ENCODE results near the gene LRCH1.
A peak's percentile ranks its signal among the peaks of the same experiment; 100 is the strongest.

Gene LRCH1

DNA sequence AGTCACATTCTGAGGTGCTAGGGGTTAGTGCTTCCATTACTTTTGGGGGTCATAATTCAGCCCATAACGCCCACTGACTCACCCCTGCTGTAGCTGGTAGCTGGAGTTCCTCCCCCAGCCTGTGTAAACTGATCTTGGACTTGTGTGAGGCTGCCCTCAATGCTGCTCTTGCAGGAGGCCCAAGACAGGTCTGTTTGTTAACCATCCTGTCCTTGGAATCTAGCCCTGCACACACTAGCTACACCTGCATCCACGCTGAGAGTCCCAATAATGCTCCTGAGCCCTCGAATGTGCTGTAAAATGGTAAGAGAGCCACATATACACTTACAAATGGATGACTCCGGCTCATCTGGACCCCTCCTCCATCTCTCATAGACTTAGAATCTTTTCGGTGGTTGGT lies 9.6 kb downstream of the LRCH1 start:
- no peak for DNase-seq

DNA sequence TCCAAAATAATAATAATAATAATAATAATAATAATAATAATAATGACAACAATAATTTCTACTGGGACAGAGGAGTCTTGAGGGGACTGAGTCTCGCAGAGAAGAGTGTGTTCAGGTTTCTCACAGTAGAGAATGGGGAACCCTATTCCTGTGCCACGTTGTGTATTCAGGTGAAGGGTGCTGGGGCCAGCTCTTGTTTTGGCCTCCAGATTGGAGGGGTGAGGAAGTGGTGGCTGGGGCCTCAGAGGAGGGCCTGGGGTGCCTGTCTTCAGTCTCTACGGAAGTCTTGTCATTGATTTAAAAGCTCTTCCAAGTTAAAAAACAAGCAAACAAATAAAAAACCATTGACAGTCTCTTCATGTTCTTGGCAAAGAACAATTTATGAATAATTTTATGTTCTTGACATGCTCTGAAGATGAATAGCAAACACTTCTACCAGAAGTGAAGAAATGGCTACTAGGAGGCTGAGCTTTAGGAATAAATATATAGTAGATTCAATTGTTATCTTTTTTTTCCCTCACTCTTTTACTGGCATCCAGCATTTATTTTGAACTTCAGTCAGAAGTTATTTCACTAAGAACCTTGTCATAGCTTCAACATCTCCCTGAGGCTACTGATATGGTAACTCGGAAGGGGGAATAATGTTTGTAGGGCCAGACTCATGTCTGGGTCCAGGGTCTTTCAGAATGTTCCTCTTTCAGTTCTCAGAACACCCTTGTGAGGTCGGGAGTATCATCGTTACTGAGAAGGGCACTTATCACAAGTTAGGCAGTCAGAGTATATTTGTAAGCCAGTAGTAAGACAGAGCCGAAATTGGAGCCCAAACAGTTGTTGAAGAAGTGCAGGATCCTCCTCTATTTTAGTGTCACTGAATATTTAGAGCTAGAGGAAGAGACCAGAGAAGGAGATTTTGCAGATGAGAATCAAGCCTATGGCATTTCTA lies 13.1 kb downstream of the LRCH1 start:
- DNase-seq, result no peak

DNA sequence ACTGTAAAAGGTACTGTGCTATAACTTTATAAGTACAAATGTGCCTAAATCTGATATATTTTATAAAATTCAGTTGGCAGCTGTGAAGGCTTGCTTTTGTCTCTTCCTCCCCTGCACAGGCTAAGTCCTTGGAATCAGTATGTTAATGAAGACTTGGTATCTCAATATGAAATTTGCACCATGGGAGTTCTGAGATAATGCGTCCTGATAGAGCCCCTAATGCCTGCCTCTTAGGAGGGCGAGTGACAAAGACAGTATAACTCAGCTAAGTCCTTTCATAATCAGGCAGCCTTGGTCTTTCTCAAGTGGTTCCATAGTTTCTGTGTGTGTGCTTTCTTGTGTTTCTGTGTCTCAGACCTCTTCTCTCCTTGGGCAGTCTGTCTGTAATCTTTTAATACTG lies 14.7 kb downstream of the LRCH1 start:
- no peak for DNase-seq

DNA sequence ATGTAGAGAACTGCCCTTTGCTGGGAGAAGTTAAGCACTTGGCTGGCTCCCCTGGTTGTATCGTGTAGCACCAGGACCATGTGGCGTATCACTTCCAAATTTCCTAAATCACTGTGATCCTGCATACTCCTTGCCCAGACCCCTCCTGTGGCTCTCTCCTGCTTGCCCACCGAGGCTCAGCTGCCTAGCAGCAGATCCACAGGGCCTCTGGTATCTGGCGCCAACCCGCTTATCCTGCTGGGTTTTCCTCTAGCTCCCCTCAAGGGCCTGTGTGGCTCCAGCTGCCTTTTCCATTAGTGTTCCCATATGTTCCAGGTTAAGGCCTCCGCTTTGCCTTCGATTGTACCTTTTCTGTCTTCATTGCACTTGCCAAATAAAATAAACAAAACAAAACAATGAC lies 16.5 kb downstream of the LRCH1 start:
- no peak for DNase-seq

DNA sequence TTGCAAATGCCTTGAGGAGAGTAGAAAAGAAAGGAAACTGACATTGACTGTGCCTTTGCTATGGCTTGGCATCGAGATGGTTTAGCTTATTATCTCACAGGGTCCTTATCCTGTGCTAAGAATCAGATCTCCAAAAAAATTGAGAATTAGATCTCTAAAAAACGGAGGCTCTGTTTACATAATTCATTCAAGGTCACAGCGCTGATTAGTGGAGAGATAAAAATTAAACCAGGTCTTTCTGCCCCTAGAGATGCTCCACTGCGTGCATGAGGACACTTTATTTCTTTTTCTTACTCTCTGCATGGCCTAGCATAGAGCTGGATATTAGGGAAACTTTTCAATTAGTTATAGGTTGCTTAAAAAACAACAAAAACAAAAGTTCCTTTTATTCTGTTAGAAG lies 17.3 kb downstream of the LRCH1 start:
- no peak for DNase-seq

DNA sequence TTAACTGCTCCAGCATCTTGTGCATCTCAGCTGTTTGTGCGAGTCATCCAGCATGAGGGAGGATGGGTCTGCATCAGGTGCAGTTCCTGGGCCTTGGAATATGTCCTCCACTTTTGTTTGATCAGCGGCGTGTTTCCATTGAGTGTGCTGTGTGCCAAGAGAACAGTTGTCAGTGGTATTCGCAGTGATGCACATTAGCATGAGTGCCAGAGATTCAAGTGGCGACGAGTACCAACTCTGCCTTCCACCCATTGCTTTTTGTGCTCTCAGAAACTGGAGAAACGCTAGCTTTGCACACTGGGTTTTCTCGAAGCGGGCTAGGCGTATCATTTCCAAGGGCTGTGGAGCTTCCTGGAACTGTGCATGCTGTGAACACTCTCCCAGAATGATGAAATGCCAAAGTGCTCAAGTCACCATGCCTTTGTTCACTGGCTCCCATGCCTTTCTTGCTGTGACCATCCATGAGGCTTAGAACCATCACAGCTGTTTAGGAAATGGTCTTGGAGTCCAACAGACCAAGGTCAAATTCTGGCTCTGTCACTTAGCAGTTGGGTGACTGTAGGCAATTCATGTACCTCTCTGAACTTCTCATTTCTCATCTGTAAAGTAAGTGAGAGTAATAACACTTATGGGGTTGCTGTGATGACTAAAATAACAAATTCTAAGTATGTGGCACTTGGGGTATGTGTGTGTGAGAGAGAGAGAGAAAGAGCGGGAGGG lies 18.4 kb downstream of the LRCH1 start:
- no peak for DNase-seq

DNA sequence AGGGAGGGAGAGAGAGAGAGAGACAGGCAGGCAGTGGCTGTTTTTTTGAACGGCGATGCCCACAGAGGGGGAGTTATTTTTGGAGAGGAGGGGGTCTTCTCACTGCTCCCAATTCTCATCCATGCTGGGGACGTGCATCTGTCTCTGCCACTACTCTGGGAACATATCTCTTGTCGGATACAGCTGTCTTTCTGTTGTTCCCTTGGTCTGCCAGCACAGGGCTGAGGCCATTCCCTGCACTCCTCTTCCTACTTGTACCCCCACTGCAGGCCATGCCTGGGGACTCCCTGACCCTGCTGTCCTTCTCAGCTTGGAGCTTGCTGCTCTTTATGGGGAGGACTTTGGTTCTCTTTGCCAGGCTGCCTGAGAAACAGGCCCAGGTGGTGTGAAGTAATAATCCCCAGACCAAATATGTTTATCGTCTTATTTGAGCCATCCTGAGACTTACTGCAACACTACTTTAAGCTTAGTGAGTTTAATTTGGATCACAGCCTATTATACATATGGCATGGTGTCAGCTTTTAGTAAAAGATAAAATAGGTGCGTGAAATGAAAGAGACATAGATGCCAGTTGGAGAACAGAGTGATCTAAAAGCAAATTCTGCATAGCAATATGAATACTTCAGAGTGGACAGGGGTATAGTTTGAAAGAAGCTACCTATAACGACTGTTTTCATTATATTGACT lies 19.1 kb downstream of the LRCH1 start:
- no peak for DNase-seq

DNA sequence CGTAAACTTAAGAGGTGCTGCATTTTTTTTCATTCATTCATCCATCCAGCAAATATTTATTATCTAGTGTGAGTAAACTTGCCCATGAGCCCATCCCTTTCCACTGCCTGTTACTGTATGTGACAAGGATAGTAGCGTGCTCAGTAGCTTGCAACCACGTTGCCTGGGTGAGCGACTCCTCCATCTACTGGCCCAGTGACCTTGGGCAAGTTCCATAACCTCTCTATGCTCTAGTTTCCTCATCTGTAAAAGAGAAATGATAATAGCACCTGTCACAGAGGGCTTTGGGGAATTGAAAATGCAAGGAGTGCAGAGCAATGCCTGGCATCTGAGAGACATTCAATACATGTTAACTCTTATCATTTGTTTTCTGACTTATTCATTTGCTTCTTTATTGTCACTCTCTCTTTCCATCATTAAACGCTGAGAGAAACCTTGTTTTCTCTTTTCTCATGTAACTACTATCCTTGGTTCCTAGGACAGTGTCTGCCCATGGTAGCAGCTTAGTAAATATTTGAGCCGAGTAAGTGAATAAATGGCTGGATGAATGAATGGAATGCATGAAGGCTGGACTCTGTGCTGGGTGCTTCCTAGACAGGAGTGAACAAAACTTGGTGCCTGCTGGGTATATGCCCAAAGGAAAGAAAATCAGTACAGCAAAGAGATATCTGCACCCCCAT lies 19.9 kb downstream of the LRCH1 start:
- DNase-seq, result no peak

DNA sequence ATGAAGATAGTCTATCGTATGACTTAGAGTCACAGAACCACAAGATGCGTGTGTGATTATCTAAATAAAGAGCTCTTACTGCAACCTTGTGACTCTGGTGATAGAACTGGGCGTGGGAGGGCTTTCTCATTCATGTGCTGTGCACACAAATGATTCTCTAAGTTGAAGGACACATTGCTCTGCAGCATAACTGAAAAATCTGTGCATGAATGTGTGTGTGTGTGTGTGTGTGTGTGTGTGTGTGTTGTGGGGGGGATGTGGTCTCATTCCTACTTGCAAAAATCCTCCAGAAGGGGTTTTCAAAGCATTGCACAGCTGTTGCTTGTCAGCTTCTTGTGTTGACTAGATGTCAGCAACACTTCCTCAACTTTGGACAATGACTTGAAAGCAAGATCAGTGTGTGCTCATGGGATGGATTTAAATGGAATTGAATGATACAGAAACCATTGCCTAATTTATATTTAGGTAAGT lies 22.4 kb downstream of the LRCH1 start:
- DNase-seq, result no peak

DNA sequence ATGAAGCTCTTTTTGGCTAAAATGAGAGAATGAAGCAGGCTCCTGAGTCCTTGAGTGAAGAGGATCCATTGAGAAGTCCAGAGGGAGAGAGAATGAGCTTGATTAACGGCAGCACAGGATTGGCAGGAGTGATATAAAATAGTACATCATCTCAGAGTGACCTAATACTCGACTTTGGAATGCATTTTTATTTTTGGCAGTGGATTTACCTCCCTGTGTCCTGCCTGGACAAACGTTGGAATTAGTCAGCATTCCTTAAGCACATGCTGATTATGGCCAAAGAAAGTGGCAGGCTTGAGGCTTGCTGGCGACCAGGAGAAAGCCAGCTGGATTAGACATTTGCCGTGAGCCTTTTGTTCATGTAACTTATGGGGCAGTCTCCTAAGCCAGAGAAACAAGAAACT lies 22.9 kb downstream of the LRCH1 start:
- DNase-seq, result no peak

DNA sequence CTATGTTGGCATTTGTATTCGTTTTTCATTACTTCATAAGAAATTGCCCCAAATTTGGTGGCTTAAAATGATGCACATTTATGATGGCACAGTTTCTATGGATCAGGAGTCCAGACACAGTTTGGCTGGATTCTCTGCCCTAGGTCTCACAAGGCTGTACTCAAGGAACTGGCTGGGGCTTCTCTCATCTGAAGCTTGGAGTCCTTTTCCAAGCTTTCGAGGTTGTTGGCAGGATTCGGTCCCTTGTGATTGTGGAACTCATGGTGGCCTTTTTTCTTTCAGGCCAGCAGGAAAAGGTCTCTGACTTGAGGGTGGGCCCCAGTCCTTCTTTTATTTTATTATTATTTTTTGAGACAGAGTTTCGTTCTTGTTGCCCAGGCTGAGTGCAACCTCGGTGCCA lies 23.8 kb downstream of the LRCH1 start:
- no peak for DNase-seq

DNA sequence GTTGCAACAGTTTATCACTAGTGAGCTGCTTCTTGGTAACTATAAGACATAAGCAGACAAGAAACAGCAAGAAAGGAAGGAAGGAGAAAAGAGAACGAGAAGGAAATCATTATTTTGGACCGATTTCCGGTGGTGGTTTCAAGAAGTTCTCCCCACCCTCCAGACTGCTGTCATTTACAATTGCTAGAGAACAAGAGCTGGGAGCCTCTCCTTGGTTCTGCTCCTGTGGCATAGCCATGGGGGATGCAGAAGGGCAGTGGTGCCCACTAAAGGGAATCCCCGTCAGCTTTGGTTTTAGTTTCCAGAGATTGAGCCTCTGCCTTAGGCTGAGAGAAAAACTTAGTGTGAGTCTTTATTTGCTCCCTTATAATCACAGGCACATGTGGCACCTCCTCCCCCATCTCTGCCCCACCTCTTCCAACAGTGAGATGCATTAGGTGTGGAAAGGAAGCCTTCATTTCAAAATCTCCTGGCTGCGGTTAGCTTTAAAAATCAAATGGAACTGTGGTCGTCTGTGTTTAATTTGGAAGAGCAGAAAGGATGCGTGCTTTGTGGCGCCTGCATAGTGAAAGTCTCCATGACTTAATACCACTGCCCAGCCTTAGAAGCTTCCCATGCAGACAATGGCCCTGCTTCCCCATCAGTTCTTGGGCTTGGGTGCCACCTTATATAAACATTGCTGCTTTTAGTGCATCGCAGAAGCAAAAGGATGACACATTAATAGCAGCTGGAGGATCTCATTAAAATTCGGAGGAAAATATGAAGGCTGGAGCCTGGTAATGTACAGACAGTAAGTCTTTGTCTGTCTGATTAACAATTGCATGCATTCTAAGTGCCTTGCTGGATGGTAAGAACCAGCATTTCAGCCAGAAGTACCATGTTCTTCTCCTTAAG lies 25.0 kb downstream of the LRCH1 start:
- DNase-seq, result no peak

DNA sequence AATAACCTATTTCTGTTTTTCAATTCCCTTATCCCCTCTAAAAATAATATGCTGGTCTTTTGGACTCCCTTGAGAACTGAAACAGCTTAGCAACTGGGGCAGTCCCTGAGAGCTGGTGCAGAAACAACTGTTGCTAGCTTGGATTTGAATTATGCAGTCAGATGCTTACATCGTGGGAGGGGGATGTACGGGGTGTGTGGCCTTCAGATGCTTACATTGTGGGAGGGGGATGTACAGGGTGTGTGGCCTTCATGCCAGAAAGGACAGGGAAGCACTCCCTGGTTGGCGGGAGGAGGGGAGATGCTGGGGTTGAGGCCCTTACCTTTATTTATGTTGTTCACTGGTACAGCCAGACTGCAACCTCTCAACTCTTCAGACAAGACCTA lies 25.6 kb downstream of the LRCH1 start:
- no peak for DNase-seq

DNA sequence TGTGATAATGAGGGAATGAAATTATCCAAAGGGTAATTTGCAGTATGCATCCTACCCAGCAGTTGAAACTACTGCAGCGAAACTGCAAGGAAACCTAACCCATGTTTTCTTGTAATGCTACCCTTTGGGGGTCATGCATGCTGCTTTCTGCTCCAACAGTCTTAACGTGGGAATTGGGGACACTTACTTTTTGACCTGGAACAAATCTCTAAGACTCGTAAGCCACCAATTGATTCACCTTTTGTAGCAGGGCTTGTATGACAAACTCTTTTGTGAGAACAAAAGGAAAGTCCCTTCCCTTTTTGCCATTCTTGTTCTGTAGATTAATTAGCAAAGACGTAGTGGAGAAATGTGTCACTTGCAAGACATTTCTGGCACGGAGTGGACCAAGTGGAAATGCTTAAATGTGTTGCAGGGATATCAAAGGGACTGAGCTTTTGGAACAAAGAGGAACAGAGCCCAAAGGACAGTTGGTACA lies 27.4 kb downstream of the LRCH1 start:
- no peak for DNase-seq

DNA sequence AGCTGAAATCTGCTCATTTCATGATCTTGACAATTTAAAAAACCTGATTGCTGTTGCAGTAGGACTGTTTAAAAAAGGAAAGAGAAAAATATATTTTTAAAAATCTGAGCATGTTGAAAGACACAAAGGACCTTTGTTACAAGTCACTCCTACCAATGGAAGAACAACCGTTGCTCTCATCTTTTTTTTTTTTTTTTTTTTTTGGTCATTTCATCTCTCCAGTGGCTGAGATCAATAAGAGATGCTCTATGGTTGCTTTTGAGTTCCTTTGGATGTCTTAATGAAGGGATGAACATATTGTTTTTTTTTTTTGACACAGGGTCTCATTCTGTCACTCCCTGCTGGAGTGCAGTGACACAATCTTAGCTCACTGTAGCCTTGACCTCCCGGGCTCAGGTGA lies 29.2 kb downstream of the LRCH1 start:
- DNase-seq, result no peak

DNA sequence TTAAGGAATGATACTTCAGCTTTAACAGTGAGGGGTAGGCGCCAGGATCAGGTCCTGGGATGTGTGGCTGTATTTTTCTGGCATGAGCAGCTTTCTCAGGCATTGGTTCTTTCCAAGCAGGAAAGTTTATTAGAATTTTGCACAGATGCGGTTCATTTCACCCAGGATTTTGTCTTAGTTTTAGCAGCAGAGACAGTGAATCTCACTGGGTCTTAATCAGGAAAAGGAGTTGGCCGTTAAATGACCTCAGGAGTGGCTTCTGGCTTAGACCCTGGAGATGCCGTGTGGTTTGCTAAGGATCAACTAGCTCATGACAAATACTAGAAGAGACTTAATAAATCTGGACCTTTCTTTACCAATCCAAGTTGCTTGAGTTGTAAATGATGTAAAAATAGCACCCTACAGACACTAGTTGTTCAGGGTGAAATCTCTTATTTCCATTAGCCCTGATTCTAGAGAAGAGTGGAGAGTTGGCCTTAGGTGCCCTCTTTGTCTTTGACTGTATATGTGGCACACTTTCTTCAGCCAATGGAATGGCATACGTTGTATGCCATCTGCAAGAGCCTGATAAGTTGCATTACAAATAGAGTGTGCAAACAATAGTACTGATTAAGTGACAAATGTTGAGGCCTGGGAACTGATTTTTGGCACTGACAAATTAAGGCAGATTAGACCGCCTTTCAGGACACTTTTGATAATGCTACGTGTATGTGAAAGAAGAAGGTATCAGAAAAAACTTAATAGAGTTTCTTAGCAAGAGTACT lies 34.0 kb downstream of the LRCH1 start:
- no peak for DNase-seq

DNA sequence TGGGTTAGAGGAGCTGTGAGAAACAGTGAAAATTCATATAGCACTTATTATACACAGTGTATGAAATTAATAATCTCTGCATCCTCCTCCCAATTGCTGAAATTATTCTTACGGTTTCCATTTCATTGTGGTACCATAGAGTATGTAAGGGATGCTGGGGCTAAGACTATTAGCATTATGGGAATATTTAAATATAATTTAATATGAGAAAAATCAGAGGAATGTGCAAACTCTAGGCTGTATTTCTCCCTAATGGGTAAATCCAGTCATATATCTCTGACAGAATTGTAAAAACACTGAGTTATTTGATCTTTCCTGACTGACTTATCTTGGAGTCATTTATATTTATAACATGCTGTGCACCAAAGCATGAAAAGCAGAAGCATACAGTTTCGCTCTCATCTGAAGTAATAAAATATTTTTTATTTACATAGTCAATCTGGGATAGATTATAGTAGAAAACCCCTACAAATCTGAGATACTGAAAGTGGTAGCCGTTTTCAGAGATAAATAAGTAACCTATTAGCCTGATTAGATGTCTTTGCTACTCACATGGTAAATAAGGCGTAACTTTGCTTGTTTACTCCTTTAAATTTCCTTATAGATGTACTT lies 34.9 kb downstream of the LRCH1 start:
- DNase-seq, result no peak

DNA sequence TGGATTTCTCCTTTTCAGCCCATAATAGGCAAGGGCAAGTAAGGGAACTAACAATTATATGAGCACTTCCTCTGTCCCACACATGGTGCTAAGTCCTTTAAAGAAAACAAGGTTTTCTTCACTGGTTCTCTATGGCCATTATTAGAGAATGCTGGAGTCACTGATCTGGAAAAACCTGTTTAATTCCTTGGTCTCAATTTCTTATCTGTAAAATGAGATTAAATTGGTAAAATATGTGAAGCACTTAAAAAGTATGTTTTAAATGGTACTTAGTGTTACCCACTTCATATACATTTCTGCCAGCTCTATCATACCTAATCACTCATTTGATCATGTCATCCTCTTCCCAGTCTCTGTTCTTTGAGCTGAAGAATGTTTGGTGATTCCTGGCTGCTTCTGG lies 39.4 kb downstream of the LRCH1 start:
- no peak for DNase-seq

DNA sequence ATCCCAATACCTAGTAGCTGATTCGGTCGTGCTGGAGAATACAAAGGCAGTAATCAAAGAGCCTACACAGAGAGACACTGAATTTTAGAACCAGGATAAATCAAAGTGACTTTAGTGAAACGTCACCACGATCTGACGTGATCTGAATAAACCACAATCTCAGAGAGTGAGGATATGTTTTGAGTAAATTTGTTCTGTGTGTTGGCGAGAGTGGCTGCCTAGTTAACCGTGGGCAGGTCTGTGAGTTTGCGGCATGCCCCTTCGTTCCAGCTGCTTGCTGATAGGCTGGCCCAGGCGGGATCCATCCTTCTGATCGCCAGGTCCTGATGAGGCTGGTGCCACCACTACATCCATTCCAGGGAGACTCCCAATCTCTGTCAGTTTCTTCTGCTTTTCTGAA lies 40.4 kb downstream of the LRCH1 start:
- peak; percentile 53 to 65 for DNase-seq

DNA sequence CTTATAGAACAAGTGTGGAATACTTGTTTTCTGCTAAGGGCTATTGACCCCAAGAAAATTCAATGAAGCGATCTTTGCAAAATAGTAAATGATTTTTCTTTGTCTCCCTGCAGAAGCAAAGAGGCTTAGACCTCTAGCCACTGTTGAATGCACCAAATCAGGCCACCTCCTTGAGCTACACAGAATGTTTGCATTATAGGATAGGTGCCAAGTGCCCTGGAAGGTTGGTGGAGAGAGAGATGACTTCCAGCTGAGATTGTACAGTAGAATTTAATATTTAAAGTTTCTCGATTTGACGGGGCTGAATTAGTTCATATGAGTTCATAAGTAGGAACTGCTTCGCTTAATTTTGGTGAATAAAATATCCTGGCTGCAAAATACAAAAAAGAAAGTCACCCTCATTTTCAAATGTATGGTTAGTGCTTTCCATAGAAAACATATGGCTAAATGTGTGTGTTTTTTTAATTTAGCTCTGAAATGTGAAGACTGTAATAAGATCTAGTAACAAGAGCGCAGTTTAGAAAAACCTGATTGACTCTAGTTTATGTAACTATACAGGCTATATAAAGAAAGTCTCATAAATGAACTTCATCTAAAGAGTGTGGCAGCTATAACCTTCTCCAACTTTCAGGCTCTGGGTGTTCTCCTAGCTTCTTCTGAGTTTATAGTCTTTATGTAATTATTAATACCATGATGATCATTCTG lies 41.6 kb downstream of the LRCH1 start:
- no peak for DNase-seq
